ENCODE data around the gene FBXO21.
"Not testable (repeated sequence)": the region's sequence is repeated elsewhere in the genome, so short reads cannot be mapped to it uniquely, and the experiment has no call there.

The FBXO21 gene

GRCh38 chr12:117202556-117202955 lies 12.3 kb upstream of the FBXO21 start:
- DNase-seq (ENCODE audit: low read depth in 2 of 2) = no peak

- DNase-seq (ENCODE audit: low read depth in 2 of 2) = no peak
These were observed 11.8 kb upstream of the FBXO21 start for GRCh38 chr12:117202033-117202432.

DNA sequence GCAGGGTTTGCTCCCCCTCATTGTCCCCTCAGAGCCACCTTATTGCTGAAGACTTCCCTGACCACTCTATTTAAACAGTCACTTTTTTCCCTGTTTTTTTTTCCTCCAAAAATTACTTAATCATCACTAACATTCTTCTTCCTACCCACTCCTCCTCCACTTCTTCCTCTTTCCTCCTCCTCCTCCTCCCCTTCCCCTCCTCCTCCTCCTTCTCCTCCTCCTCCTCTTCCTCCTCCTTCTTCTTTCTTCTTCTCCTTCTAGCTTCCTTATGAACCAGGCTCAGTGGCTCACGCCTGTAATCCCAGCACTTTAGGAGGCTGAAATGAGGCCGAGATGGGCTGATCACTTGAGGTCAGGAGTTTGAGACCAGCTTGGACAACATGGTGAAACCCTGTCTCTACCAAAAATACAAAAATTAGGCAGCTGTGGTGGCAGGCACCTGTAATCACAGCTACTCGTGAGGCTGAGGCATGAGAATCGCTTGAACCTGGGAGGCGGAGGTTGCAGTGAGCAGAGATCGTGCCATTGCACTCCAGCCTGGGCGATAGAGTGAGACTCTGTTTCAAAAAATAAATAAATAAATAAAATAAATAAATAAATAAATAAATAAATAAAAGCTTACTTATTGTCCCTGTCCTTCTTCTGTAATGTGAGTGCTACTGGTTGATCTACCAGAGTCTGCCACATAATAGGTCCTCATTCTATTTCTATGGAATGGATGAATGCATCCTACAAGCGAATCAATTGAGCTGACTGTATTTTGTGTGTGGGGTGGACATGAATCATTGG lies 9.9 kb upstream of the FBXO21 start:
- DNase-seq (ENCODE audit: low read depth in 2 of 2) = not testable (repeated sequence)

GRCh38 chr12:117196334-117196733 lies 6.1 kb upstream of the FBXO21 start:
- not testable (repeated sequence) for DNase-seq (ENCODE audit: low read depth in 2 of 2)

- DNase-seq (ENCODE audit: low read depth in 2 of 2) = not testable (repeated sequence)
These were observed 4.8 kb upstream of the FBXO21 start for GRCh38 chr12:117195027-117195426.

DNA sequence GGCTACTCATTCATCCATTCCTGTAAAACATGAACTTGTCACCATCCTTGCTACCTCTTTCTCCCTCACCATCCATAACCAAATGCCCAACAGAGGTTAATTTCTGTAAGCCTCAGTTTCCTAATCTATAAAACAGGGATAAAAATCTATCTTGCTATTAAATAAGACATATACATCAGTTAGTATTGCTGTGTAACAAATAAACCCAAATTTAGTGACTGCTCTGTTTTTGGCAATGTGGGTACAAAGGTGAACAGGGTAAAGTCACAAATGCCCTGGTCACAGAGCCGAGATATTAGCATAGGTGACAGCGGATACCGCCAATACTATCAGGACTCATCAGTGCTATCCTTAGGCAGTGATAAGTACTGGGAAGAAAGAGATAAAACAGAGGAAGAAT lies 3.6 kb upstream of the FBXO21 start:
- DNase-seq (ENCODE audit: low read depth in 2 of 2) = no peak

DNA sequence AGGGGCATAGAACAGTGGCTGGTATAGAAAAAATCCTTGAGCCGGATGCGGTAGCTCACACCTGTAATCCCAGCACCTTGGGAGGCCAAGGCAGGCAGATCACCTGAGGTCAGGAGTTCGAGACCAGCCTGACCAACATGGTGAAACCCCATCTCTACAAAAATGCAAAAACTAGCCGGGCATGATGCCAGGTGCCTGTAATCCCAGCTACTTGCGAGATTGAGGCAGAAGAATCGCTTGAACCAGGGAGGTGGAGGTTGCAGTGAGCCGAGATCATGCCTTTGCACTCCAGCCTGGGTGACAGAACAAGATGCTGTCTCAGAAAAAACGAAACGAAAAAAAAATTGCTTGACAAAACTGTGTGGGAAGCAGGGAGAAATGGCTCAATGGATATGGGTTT lies 2.3 kb upstream of the FBXO21 start:
- DNase-seq (ENCODE audit: low read depth in 2 of 2) = not testable (repeated sequence)

DNA sequence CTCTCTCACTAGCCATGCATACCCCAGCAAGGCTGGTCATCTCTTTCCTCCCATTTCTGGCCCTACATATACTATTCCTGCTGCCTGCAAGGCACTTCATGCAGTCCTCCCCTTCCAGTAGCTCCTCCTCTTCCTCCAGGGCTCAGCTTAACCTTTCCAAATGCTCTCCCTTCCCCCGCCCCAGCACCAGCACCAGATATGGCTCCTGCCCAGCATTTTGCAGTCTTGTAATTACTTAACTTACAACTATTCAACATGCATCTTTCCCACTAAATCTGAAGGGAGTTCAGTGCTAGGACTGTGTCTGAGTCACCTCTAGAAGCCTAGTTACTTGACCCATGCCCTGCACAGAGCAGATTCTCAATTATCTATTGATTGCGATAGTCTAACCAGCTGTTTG lies 1.8 kb upstream of the FBXO21 start:
- DNase-seq (ENCODE audit: low read depth in 2 of 2) = no peak

- peak; percentile 10 to 26 for DNase-seq (ENCODE audit: low read depth in 2 of 2)
These were observed 503 bp downstream of the FBXO21 start for GRCh38 chr12:117189725-117190209.

DNA sequence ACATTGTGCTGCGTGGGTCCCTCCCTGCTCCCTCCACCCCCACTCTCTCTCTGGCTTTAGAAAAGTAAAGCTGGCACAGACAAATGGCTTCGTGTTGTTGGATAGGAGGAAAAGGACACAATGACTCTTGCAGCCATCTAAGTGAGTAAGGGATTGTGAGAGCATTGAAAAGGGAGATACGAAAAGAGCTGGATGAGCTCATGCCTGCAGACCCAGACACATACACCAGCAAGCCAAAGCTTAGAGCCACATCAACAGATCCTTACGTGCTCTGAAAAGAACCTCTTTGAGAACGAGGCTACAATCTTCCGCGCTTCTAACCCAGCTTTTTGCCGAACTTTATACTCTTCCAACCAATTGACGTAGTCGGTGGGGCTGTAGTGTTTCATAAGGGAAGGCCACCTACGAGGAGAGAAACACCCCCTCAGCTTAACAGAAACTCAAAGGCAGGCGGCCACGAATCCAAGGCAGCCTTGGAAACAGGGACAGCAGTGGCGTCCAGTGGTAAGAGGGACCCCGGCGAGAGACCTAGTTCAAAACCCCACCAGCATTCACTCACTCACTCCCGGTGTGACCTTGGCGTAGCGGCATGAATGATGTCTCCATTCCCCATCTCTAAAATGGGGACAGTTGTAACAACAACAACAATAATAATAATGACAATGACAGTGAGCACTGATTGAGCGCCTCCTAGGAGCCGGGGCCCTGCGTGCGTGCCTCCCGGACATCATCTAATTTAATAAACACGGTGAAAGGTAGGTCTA lies 1.1 kb downstream of the FBXO21 start:
- no peak for DNase-seq (ENCODE audit: low read depth in 2 of 2)

DNA sequence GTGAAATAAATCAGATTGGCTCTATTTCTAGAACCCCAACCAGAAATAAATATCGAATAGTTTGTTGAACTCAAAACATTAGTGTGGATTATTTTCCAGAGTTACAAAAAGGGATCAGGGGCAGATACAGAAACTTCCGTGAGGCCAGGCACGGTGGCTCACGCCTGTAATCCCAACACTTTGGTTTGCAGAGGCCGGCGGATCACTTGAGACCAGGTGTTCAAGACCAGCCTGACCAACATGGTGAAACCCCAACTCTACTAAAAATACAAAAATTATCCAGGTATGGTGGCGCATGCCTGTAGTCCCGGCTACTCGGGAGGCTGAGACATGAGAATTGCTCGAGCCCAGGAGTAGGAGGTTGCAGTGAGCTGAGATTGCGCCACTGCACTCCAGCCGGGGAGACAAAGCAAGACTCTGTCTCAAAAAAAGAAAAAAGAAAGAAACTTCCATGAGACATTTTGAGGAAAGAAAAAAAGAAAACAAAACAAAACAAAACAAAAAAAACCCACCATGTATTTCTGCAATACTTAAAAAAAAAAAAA lies 2.1 kb downstream of the FBXO21 start:
- no peak for DNase-seq (ENCODE audit: low read depth in 2 of 2)

GRCh38 chr12:117187421-117187820 lies 2.8 kb downstream of the FBXO21 start:
- DNase-seq (ENCODE audit: low read depth in 2 of 2) = no peak

GRCh38 chr12:117182866-117183265 lies 7.4 kb downstream of the FBXO21 start:
- no peak for DNase-seq (ENCODE audit: low read depth in 2 of 2)

DNA sequence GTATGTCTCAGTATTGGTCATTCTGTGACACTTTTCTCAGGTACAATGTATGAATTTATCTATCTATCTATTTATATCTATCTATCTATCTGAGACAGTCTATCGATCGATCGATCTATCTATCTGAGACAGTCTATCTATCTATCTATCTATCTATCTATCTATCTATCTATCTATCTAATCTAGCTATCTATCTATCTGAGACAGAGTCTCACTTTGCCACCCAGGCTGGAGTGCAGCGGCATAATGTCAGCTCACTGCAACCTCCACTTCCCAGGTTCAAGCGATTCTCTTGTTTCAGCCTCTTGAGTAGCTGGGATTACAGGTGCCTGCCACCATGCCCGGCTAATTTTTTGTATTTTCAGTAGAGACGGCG lies 8.8 kb downstream of the FBXO21 start:
- DNase-seq (ENCODE audit: low read depth in 2 of 2) = not testable (repeated sequence)

DNA sequence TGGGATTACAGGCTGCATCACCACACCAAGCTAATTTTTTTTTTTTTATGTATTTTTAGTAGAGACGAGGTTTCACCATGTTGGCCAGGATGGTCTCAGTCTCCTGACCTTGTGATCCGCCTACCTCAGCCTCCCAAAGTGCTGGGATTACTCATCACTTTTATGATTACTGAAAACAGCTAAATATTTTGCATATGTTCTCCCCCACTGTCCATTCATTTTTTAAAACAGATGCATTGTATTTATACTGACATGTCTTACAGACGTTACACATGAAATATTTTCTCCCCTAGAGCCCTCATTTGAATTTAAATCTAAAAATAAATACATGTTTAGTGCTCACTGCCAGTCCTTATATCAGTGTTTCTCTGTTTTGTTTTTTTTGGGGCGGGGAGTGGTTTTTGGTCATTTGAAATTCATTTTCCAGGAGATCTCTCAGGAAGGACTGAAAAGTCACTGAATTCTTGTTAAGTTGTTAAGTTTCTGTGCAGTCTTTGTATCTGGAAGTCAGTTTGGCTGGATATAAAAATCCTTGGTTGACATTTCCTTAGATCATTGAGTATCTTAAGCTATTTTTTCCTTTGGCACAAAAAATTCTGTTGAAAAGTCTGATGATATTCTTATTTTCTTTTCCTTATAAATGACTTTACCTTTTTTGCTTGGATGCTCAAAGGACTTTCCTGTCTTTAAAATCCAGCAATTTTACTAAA lies 9.4 kb downstream of the FBXO21 start:
- no peak for DNase-seq (ENCODE audit: low read depth in 2 of 2)

- DNase-seq (ENCODE audit: low read depth in 2 of 2) = no peak
These were observed 11.5 kb downstream of the FBXO21 start for GRCh38 chr12:117178745-117179144.

GRCh38 chr12:117178301-117178700 lies 12.0 kb downstream of the FBXO21 start:
- DNase-seq (ENCODE audit: low read depth in 2 of 2) = no peak

DNA sequence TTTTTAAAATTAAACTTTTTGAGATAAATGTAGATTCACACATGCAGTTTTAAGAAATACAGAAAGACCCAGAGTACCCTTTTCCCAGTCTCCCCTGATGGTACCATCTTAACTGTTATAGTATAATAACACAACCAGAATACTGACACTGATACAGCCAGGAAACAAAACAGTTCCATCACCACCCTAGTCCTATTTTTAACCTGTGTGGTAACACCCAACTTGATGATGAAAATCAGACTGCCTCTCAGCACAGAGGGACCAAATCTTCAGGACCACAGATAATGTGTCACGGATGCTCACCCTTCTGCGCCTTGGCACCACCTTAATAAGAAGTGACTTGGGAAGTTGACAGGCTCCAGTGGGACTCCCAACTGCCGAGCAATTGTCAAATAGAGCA lies 18.1 kb downstream of the FBXO21 start:
- no peak for DNase-seq (ENCODE audit: low read depth in 2 of 2)

DNA sequence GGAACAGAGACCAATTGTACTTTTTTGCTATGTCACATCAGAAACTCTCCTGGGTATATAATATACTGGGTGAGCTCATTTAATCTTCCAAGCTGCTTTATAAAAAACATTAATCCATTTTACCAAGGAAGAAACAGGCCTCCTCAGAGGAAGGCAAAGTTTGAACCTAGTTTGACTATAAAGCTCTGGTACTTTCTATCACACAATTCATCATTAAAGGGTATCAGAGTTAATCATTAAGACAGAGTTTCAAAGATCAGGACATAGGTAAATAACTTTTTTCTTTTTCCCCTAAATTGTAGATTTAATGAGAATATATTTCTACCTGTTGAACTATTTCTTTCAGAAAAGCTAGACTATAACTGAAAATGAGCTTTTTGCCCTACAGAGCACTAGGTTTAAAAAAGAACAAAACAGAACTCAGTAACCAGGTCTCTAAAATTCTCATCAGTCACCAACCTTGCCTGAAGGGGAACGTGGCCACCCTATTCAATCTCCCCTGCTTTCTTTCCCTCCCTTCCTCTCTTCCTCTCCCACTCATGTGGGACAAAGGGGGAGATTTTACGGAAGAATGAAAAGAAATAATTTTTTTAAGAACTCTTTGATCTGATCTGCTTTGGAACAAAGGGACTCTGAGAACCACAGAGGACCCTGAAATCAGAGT lies 18.6 kb downstream of the FBXO21 start:
- DNase-seq (ENCODE audit: low read depth in 2 of 2) = no peak

- no peak for DNase-seq (ENCODE audit: low read depth in 2 of 2)
These were observed 20.7 kb downstream of the FBXO21 start for GRCh38 chr12:117169548-117169947.

DNA sequence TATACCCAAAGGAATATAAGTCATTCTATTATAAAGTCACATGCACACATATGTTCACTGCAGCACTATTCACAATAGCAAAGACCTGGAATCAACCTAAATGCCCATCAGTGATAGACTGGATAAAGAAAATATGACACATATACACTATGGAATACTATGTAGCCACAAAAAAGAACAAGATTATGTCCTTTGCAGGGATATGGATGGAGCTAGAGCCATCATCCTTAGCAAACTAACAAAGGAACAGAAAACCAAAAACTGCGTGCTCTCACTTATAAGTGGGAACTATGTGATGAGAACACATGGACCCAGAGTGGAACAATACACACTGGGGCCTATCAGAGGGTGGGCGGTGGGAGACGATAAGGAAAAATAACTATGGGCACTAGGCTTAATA lies 21.3 kb downstream of the FBXO21 start:
- no peak for DNase-seq (ENCODE audit: low read depth in 2 of 2)

DNA sequence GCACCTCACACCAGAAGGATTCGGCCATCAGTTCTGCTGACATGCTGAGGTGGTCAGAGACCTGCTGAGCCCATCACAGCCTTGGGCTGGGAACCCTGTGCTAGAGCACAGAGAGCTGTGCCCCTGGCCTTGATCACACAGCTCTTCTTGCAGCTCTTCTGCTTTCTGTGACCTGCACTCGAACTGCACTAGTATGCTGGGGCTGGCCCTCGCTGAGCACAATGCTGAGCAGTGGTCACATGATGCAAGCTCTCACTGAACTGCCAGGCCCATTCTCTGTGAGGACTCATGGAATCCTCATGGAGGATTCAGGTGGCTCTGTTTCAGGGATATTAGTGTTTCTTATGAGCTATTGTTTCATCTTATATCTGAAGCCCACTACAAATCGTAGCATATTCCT lies 22.5 kb downstream of the FBXO21 start:
- no peak for DNase-seq (ENCODE audit: low read depth in 2 of 2)
